ENCODE results near the gene SEMA4D.

SEMA4D gene

GRCh38 chr9:89436963-89437625, 60.8 kb downstream of the SEMA4D start:
- peaks cover 0 to 14% (median 0%) of the 10 kb centered on the region in 5 donors for H3K4me1 ChIP-seq (ENCODE audit: control insufficient read depth in 5 of 5, insufficient read depth in 5 of 5, low read length in 5 of 5)
- no peak overlapping the region for H3K27ac ChIP-seq (ENCODE audit: low read depth, low read length)
- H3K9ac ChIP-seq (ENCODE audit: low read length in 5 of 5): no peak overlapping the region

GRCh38 chr9:89436326-89436725, 61.6 kb downstream of the SEMA4D start:
- Histone ChIP-seq H3K4me1 (ENCODE audit: control insufficient read depth in 5 of 5, insufficient read depth in 5 of 5, low read length in 5 of 5) (peaks cover 0 to 9% (median 0%) of the 10 kb centered on the region in 5 donors), H3K27me3 (ENCODE audit: control insufficient read depth in 5 of 5, insufficient read depth in 4 of 5, low read length in 5 of 5) (peaks cover 0 to 4% (median 0%) of the 10 kb centered on the region in 5 donors), H3K9ac (ENCODE audit: low read length in 5 of 5) (no peak overlapping the region), H3K36me3 (ENCODE audit: control insufficient read depth in 5 of 5, insufficient read depth in 5 of 5, low read length in 5 of 5) (no peaks in the 10 kb centered on the region), H3K27ac (ENCODE audit: low read depth, low read length) (no peak overlapping the region), H3K4me3 (ENCODE audit: low read depth in 1 of 5, low read length in 5 of 5) (no peak overlapping the region), H3K9me3 (ENCODE audit: control insufficient read depth in 5 of 5, low read length in 5 of 5) (no peaks in the 10 kb centered on the region)

More at GRCh38 chr9:89436963-89437625, 60.8 kb downstream of the SEMA4D start:
- Histone ChIP-seq H3K36me3 (ENCODE audit: control insufficient read depth in 5 of 5, insufficient read depth in 5 of 5, low read length in 5 of 5) (no peaks in the 10 kb centered on the region), H3K27me3 (ENCODE audit: control insufficient read depth in 5 of 5, insufficient read depth in 4 of 5, low read length in 5 of 5) (peaks cover 0 to 4% (median 0%) of the 10 kb centered on the region in 5 donors), H3K9me3 (ENCODE audit: control insufficient read depth in 5 of 5, low read length in 5 of 5) (no peaks in the 10 kb centered on the region), H3K4me3 (ENCODE audit: low read depth in 1 of 5, low read length in 5 of 5) (no peak overlapping the region)

- no peaks in the 10 kb centered on the region for H3K9me3 ChIP-seq (ENCODE audit: control insufficient read depth in 5 of 5, low read length in 5 of 5)
- H3K27ac ChIP-seq (ENCODE audit: low read depth, low read length): no peak overlapping the region
- no peaks in the 10 kb centered on the region for H3K27me3 ChIP-seq (ENCODE audit: control insufficient read depth in 5 of 5, insufficient read depth in 4 of 5, low read length in 5 of 5)
- no peaks in the 10 kb centered on the region for H3K36me3 ChIP-seq (ENCODE audit: control insufficient read depth in 5 of 5, insufficient read depth in 5 of 5, low read length in 5 of 5)
- H3K4me1 ChIP-seq (ENCODE audit: control insufficient read depth in 5 of 5, insufficient read depth in 5 of 5, low read length in 5 of 5): peaks cover 0 to 5% (median 0%) of the 10 kb centered on the region in 5 donors
- no peak overlapping the region for H3K9ac ChIP-seq (ENCODE audit: low read length in 5 of 5)
- no peak overlapping the region for H3K4me3 ChIP-seq (ENCODE audit: low read depth in 1 of 5, low read length in 5 of 5)
Observed at GRCh38 chr9:89435071-89435823, 62.7 kb downstream of the SEMA4D start.

DNA sequence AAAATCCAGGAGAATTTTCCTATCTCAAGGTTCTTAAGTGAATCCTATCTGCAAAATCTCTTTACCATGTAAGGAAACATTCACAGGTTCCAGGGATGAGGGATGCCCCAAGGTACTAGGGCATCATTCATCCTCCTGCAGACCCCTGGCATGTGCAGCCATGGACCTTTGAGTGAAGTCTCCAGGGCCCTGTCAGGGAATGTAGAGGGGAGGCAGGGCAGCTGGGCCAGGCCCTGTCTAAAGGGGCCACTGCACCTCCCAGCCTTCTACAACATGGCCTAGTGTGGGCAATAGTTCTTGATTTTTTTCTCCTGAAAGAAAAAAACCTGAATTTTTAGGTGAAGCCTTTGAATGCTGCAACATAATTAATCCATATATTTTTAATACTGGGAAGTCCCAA, 63.3 kb downstream of the SEMA4D start:
- Histone ChIP-seq H3K27ac (ENCODE audit: low read depth, low read length) (no peak overlapping the region), H3K9me3 (ENCODE audit: control insufficient read depth in 5 of 5, low read length in 5 of 5) (no peaks in the 10 kb centered on the region), H3K9ac (ENCODE audit: low read length in 5 of 5) (no peak overlapping the region), H3K36me3 (ENCODE audit: control insufficient read depth in 5 of 5, insufficient read depth in 5 of 5, low read length in 5 of 5) (no peaks in the 10 kb centered on the region), H3K4me1 (ENCODE audit: control insufficient read depth in 5 of 5, insufficient read depth in 5 of 5, low read length in 5 of 5) (no peaks in the 10 kb centered on the region), H3K4me3 (ENCODE audit: low read depth in 1 of 5, low read length in 5 of 5) (no peak overlapping the region), H3K27me3 (ENCODE audit: control insufficient read depth in 5 of 5, insufficient read depth in 4 of 5, low read length in 5 of 5) (no peaks in the 10 kb centered on the region)

GRCh38 chr9:89433826-89434225, 64.1 kb downstream of the SEMA4D start:
- Histone ChIP-seq H3K4me1 (ENCODE audit: control insufficient read depth in 5 of 5, insufficient read depth in 5 of 5, low read length in 5 of 5) (no peaks in the 10 kb centered on the region), H3K4me3 (ENCODE audit: low read depth in 1 of 5, low read length in 5 of 5) (no peak overlapping the region), H3K27ac (ENCODE audit: low read depth, low read length) (no peak overlapping the region)

GRCh38 chr9:89432986-89433530, 64.9 kb downstream of the SEMA4D start:
- Histone ChIP-seq H3K27me3 (ENCODE audit: control insufficient read depth in 5 of 5, insufficient read depth in 4 of 5, low read length in 5 of 5) (peaks cover 0 to 2% (median 0%) of the 10 kb centered on the region in 5 donors), H3K27ac (ENCODE audit: low read depth, low read length) (no peak overlapping the region), H3K4me1 (ENCODE audit: control insufficient read depth in 5 of 5, insufficient read depth in 5 of 5, low read length in 5 of 5) (no peaks in the 10 kb centered on the region), H3K36me3 (ENCODE audit: control insufficient read depth in 5 of 5, insufficient read depth in 5 of 5, low read length in 5 of 5) (no peaks in the 10 kb centered on the region), H3K9ac (ENCODE audit: low read length in 5 of 5) (no peak overlapping the region), H3K9me3 (ENCODE audit: control insufficient read depth in 5 of 5, low read length in 5 of 5) (no peaks in the 10 kb centered on the region), H3K4me3 (ENCODE audit: low read depth in 1 of 5, low read length in 5 of 5) (no peak overlapping the region)

More at GRCh38 chr9:89433826-89434225, 64.1 kb downstream of the SEMA4D start:
- Histone ChIP-seq H3K9me3 (ENCODE audit: control insufficient read depth in 5 of 5, low read length in 5 of 5) (no peaks in the 10 kb centered on the region), H3K9ac (ENCODE audit: low read length in 5 of 5) (no peak overlapping the region), H3K36me3 (ENCODE audit: control insufficient read depth in 5 of 5, insufficient read depth in 5 of 5, low read length in 5 of 5) (no peaks in the 10 kb centered on the region), H3K27me3 (ENCODE audit: control insufficient read depth in 5 of 5, insufficient read depth in 4 of 5, low read length in 5 of 5) (no peaks in the 10 kb centered on the region)

DNA sequence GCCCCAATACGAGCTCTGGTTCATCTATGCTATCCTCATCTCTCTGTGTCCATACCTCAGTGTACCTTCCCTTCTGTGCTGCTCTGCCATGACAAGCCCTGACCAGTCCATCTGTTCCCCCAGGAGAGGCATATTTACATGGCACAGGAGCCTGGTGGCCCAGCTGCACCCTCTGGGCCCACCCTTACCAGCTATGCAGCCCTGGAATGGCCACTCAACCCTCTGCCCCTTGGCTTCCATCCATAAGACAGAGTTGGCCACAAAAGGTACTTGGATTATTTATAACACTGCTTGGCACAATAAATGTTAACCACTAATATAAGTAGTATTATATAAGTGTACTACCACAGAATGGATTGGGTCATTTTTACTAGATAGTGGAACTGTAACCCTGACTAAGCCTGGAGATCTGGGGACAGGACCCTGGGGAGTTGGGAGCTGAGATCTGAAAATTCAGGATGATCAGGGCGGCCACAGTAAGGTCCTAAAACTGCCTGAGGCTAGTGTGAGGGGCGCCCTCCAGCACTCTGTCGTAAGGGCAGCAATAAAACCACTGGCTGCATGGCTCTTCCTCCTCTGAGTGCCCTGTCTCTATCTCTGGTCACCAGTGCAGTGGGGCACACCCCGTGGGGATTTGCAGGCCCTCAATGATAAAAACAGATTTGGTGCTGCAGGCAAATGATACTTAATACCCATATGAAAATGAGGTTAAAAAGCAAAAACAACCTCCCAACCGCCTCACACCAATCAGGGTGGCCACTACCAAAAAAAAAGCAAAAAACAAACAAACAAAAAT, 65.8 kb downstream of the SEMA4D start:
- Histone ChIP-seq H3K27ac (ENCODE audit: low read depth, low read length) (no peak overlapping the region), H3K36me3 (ENCODE audit: control insufficient read depth in 5 of 5, insufficient read depth in 5 of 5, low read length in 5 of 5) (no peaks in the 10 kb centered on the region), H3K27me3 (ENCODE audit: control insufficient read depth in 5 of 5, insufficient read depth in 4 of 5, low read length in 5 of 5) (peaks cover 0 to 2% (median 0%) of the 10 kb centered on the region in 5 donors), H3K4me3 (ENCODE audit: low read depth in 1 of 5, low read length in 5 of 5) (no peak overlapping the region), H3K9ac (ENCODE audit: low read length in 5 of 5) (no peak overlapping the region), H3K4me1 (ENCODE audit: control insufficient read depth in 5 of 5, insufficient read depth in 5 of 5, low read length in 5 of 5) (no peaks in the 10 kb centered on the region), H3K9me3 (ENCODE audit: control insufficient read depth in 5 of 5, low read length in 5 of 5) (no peaks in the 10 kb centered on the region)

DNA sequence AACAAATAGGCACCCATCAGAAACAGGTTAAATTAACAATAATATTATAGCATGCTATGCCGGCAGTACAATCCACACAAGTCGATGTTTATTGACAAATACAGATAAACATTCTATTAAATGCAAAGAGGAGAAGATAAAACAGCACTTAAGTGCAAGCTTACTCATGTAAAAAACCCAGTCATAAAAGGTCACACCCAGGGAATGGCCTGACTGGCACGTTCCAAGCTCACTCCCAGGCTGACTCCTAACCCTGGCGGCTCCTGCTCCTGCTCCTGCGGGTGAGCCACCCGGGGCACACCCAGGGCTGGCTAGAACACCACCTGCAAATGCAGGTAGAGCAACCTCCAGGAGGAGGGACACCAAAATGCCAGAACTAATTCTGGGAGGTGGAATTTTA, 66.9 kb downstream of the SEMA4D start:
- H3K9me3 ChIP-seq (ENCODE audit: control insufficient read depth in 5 of 5, low read length in 5 of 5): no peaks in the 10 kb centered on the region
- peaks cover 0 to 2% (median 0%) of the 10 kb centered on the region in 5 donors for H3K27me3 ChIP-seq (ENCODE audit: control insufficient read depth in 5 of 5, insufficient read depth in 4 of 5, low read length in 5 of 5)
- H3K27ac ChIP-seq (ENCODE audit: low read depth, low read length): no peak overlapping the region
- H3K36me3 ChIP-seq (ENCODE audit: control insufficient read depth in 5 of 5, insufficient read depth in 5 of 5, low read length in 5 of 5): no peaks in the 10 kb centered on the region
- H3K9ac ChIP-seq (ENCODE audit: low read length in 5 of 5): no peak overlapping the region
- no peaks in the 10 kb centered on the region for H3K4me1 ChIP-seq (ENCODE audit: control insufficient read depth in 5 of 5, insufficient read depth in 5 of 5, low read length in 5 of 5)
- no peak overlapping the region for H3K4me3 ChIP-seq (ENCODE audit: low read depth in 1 of 5, low read length in 5 of 5)

DNA sequence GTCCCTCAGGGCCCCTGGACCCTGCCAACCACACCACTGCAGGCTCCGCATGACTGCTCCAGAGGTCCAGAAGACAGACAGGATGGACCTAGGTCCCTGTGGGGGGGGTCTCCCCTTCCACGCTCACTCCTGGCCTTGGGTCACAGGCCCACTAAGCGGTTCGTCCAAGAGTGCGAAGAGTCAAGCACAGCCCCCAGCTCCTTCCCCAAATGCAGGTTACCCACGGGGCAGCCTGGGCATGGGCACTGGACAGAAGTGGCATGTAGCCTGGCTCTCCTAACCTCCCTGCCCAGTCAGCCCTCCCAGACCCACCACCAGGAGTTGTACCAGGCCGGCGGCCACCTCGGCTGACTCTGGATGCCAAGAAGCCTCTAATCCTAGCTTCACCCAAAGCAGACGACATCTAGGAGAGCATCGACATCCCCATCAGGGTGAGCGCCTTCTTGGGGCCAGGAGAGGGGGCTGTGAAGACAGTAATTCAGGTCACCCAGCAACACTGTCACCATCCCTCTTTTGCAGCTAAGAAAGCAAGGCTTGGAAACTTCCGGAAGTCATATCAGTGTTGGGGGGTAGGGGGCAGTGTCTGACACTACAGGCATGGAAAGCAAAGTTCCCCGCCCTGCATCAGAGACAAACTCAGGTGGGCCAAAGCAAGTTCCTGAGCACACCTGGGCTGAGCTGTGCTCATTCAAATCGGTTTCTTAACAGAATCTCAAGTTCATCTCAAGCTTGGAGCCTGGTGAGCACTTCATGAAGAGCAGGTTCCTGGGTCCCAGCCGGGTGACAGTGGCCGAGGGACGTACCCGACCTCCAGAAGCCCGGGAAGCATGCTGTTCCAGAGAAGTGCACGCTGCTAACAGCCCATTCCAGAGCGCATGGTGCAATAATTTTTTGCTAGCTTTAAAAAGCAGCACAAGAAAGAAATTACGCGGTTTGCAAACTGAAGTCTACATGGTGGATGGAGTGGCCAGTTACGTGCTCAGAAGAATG, 68.7 kb downstream of the SEMA4D start:
- Histone ChIP-seq H3K9me3 (ENCODE audit: control insufficient read depth in 5 of 5, low read length in 5 of 5) (no peaks in the 10 kb centered on the region), H3K27me3 (ENCODE audit: control insufficient read depth in 5 of 5, insufficient read depth in 4 of 5, low read length in 5 of 5) (peaks cover 0 to 2% (median 0%) of the 10 kb centered on the region in 5 donors), H3K36me3 (ENCODE audit: control insufficient read depth in 5 of 5, insufficient read depth in 5 of 5, low read length in 5 of 5) (no peaks in the 10 kb centered on the region), H3K4me3 (ENCODE audit: low read depth in 1 of 5, low read length in 5 of 5) (no peak overlapping the region), H3K9ac (ENCODE audit: low read length in 5 of 5) (no peak overlapping the region), H3K4me1 (ENCODE audit: control insufficient read depth in 5 of 5, insufficient read depth in 5 of 5, low read length in 5 of 5) (no peaks in the 10 kb centered on the region), H3K27ac (ENCODE audit: low read depth, low read length) (no peak overlapping the region)

All from subcutaneous abdominal adipose tissue (tissue), 5 donors.